Loucy (cell line): ENCODE measurements around the gene GAB2.

Experiments used
- H2AFZ ChIP-seq: fragments of 200-600 bp; sonication (generic); 2 replicates; pipeline ENCODE4 v1.6.0; 2016; ENCODE audit warnings: antibody characterized with exemption, mild to moderate bottlenecking, low read length, moderate library complexity
- H3F3A ChIP-seq: fragments of 200-600 bp; 2 replicates; pipeline ENCODE4 v1.6.0; 2016; ENCODE audit warnings: antibody characterized with exemption, low read depth, mild to moderate bottlenecking
- H3K27me3 ChIP-seq: fragments of 200-600 bp; sonication (generic); 2 replicates; pipeline ENCODE4 v1.6.1; 2014; ENCODE audit warnings: low read length, mild to moderate bottlenecking; ENCODE audit not compliant: insufficient read depth, poor library complexity, severe bottlenecking
- H3K36me3 ChIP-seq: fragments of 200-600 bp; sonication (generic); 2 replicates; pipeline ENCODE4 v1.6.1; 2016; ENCODE audit warnings: low read length; ENCODE audit not compliant: insufficient read depth
- H3K4me1 ChIP-seq: fragments of 200-600 bp; sonication (generic); 2 replicates; pipeline ENCODE4 v1.5.1; 2014; ENCODE audit warnings: low read length, mild to moderate bottlenecking; ENCODE audit not compliant: insufficient read depth, poor library complexity, severe bottlenecking
- H3K4me2 ChIP-seq: fragments of 200-600 bp; sonication (generic); 2 replicates; pipeline ENCODE4 v1.6.0; 2014; ENCODE audit warnings: antibody characterized with exemption, low read length, low read depth, mild to moderate bottlenecking; ENCODE audit not compliant: poor library complexity, severe bottlenecking
- H3K4me3 ChIP-seq: fragments of 200-600 bp; sonication (generic); 2 replicates; pipeline ENCODE4 v1.5.1; 2014; ENCODE audit warnings: low read length, mild to moderate bottlenecking, mixed read lengths; ENCODE audit not compliant: poor library complexity, severe bottlenecking
- H3K79me2 ChIP-seq: fragments of 200-600 bp; sonication (generic); 2 replicates; pipeline ENCODE4 v1.6.1; 2014; ENCODE audit warnings: low read length; ENCODE audit not compliant: insufficient read depth
- H3K9ac ChIP-seq: fragments of 200-600 bp; sonication (generic); 2 replicates; pipeline ENCODE4 v1.6.0; 2014; ENCODE audit warnings: mild to moderate bottlenecking, low read depth, low read length, moderate library complexity; ENCODE audit not compliant: poor library complexity, severe bottlenecking
- H3K9me2 ChIP-seq: fragments of 200-600 bp; sonication (generic); replicated peaks from 2 replicates; pipeline ENCODE4 v1.6.1; 2016; ENCODE audit warnings: low read depth, low read length, mixed read lengths
- H3K9me3 ChIP-seq: fragments of 200-600 bp; sonication (generic); 2 replicates; pipeline ENCODE4 v1.6.1; 2014; ENCODE audit warnings: mild to moderate bottlenecking, antibody characterized with exemption, low read length, low read depth; ENCODE audit not compliant: insufficient read depth
- H4K20me1 ChIP-seq: fragments of 200-600 bp; sonication (generic); 2 replicates; pipeline ENCODE4 v1.6.0; 2014; ENCODE audit warnings: antibody characterized with exemption, low read length, mild to moderate bottlenecking; ENCODE audit not compliant: insufficient read depth, poor library complexity, severe bottlenecking
- EZH2phosphoT487 ChIP-seq: fragments of 200-600 bp; IDR thresholded peaks from 2 replicates; pipeline ENCODE4 v1.6.1; 2018; ENCODE audit warnings: antibody characterized with exemption, mild to moderate bottlenecking, moderate library complexity, borderline replicate concordance
- TF ChIP-seq, protein P1 (sequence below): fragments of 200-600 bp; sonication (generic); conservative IDR thresholded peaks from 2 replicates; pipeline ENCODE4 v1.5.1; 2014; ENCODE audit warnings: mild to moderate bottlenecking, antibody characterized with exemption, low read length

Gene GAB2

DNA sequence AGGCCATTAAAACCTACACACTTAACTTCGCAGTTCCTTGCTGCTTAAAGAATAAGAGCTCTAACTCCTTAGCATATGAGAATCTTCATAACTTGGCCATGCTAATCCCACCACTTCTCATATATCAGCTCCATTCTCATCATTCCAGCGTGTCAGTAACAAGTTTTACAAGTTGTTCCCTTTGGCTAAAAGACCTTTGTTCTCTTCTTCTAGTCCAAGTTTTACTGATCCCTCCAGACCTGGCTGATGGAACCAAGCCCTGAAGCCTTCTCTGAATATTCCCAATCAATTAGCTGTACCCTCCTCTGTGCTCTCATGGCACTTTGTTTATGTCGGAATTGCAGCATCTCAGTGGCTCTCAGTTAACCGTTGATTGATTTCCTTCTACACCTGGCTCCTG lies 35.8 kb downstream of the GAB2 start:
- no peaks in the 10 kb centered on the region for H3K9me3 ChIP-seq
- H3K27me3 ChIP-seq = no peaks in the 10 kb centered on the region
- H3K36me3 ChIP-seq = no peaks in the 10 kb centered on the region
- no peak overlapping the region for H2AFZ ChIP-seq
- no peak overlapping the region for H3K4me3 ChIP-seq
- no peaks in the 10 kb centered on the region for H3K79me2 ChIP-seq
- TF ChIP-seq, protein P1, sequence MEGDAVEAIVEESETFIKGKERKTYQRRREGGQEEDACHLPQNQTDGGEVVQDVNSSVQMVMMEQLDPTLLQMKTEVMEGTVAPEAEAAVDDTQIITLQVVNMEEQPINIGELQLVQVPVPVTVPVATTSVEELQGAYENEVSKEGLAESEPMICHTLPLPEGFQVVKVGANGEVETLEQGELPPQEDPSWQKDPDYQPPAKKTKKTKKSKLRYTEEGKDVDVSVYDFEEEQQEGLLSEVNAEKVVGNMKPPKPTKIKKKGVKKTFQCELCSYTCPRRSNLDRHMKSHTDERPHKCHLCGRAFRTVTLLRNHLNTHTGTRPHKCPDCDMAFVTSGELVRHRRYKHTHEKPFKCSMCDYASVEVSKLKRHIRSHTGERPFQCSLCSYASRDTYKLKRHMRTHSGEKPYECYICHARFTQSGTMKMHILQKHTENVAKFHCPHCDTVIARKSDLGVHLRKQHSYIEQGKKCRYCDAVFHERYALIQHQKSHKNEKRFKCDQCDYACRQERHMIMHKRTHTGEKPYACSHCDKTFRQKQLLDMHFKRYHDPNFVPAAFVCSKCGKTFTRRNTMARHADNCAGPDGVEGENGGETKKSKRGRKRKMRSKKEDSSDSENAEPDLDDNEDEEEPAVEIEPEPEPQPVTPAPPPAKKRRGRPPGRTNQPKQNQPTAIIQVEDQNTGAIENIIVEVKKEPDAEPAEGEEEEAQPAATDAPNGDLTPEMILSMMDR = no peak
- no peak for TF ChIP-seq EZH2phosphoT487
- no peaks in the 10 kb centered on the region for H3K9me2 ChIP-seq
- H3F3A ChIP-seq = no peaks in the 10 kb centered on the region
- no peak overlapping the region for H3K4me2 ChIP-seq
- no peaks in the 10 kb centered on the region for H3K4me1 ChIP-seq
- H3K9ac ChIP-seq = no peak overlapping the region
- no peaks in the 10 kb centered on the region for H4K20me1 ChIP-seq

DNA sequence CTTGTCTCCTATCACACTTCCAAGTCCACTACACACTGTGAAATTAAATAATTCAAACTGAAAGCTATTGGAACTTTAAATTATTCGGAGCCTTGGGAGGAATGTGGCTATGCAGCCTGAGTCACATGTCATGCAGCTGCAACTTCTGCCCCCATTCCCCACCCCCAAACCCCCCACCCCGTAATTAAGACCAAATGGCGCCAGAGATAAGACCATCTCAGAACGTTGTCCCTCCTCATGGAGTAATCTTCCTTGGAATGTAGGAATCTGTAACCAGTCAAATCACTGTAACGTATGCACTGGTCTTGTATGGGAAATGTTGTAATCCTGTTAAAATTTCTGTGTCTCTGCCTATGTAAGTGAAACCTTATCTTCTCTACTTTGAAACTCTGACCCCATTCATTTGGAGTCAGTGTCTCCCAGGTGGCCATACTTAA lies 37.0 kb downstream of the GAB2 start:
- no peak overlapping the region for H3K4me3 ChIP-seq
- H4K20me1 ChIP-seq = no peaks in the 10 kb centered on the region
- no peak overlapping the region for H3K4me2 ChIP-seq
- H3K27me3 ChIP-seq = no peaks in the 10 kb centered on the region
- no peak overlapping the region for H2AFZ ChIP-seq
- H3K79me2 ChIP-seq = no peaks in the 10 kb centered on the region
- no peaks in the 10 kb centered on the region for H3K9me3 ChIP-seq
- no peaks in the 10 kb centered on the region for H3K4me1 ChIP-seq
- H3K9me2 ChIP-seq = no peaks in the 10 kb centered on the region
- H3K9ac ChIP-seq = no peak overlapping the region
- TF ChIP-seq, protein P1 = no peak
- no peak for TF ChIP-seq EZH2phosphoT487
- H3F3A ChIP-seq = no peaks in the 10 kb centered on the region
- no peaks in the 10 kb centered on the region for H3K36me3 ChIP-seq

DNA sequence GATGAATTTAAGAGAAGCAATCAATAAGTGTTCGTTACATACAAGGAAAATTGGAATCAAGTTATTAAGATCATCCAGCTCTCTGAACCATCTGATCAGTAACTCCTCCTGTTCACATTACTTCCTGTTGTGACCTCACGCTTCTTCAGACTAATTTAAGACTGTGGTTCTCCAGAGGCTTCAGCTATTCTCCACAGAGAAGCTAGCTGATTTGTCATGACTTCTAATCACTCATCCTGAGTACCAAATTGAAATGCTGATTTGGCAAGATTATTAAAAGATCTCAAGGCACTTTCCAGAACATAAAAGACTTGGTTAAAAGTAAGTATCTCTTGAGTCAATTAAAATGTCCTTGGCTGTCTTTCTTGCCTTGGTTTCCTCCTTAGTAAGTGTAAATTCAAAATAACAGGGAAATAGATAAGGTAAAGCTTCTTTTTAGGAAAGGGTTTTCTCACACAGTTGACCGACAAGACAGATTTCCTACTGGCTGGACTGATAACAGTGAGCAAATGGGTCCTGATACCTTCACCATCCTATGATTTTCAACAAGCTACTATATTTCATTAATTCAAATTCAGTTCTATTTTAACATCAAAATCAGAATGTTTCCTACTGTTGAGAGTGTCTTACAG lies 38.5 kb downstream of the GAB2 start:
- Histone ChIP-seq H4K20me1 (no peaks in the 10 kb centered on the region), H3K27me3 (no peaks in the 10 kb centered on the region), H3K4me1 (no peaks in the 10 kb centered on the region), H3K9me3 (no peaks in the 10 kb centered on the region), H2AFZ (peak overlapping the region; percentile 62; the same call in 1 of the 2 replicates), H3F3A (no peaks in the 10 kb centered on the region), H3K9me2 (no peaks in the 10 kb centered on the region), H3K36me3 (no peaks in the 10 kb centered on the region), H3K9ac (no peak overlapping the region), H3K4me2 (no peak overlapping the region), H3K4me3 (no peak overlapping the region), H3K79me2 (no peaks in the 10 kb centered on the region)
- TF ChIP-seq EZH2phosphoT487 = no peak
- TF ChIP-seq, protein P1 = no peak
